K562 (cell line): ENCODE results near the gene TRMT112. TPM values are rescaled to one million over a fixed set of nuclear protein-coding genes. Genes with fewer than 3 reads are reported as not detected.
A peak's percentile ranks its signal among the peaks of the same experiment; 100 is the strongest.

Source experiments
- BRD9 ChIP-seq: fragments of 450-650 bp; IDR thresholded peaks from 2 replicates; pipeline ENCODE4 v1.6.1; 2018; ENCODE audit warnings: low read depth; ENCODE audit not compliant: partially characterized antibody
- CBX1 ChIP-seq: sonication (generic); IDR thresholded peaks from 2 replicates; pipeline ENCODE4 v1.6.1; 2016; ENCODE audit warnings: antibody characterized with exemption, low read depth, mild to moderate bottlenecking
- CHCHD3 ChIP-seq: fragments of 250-450 bp; sonication (Bioruptor Pico); IDR thresholded peaks from 2 replicates; pipeline ENCODE4 v2.1.2; 2022; ENCODE audit warnings: mild to moderate bottlenecking
- DNMT1 ChIP-seq: fragments of 450-650 bp; IDR thresholded peaks from 2 replicates; pipeline ENCODE4 v1.6.1; 2016; ENCODE audit warnings: antibody characterized with exemption, mild to moderate bottlenecking
- HCFC1 ChIP-seq: IDR thresholded peaks from 2 replicates; pipeline ENCODE4 v1.6.1; 2012; ENCODE audit warnings: low read depth, low read length, improper control_type of control experiment
- KDM5B ChIP-seq: fragments of 200-600 bp; sonication (generic); IDR thresholded peaks from 2 replicates; pipeline ENCODE4 v1.6.1; 2012; ENCODE audit warnings: low read depth, mild to moderate bottlenecking, moderate library complexity, low read length, control low read depth, inconsistent platforms; ENCODE audit not compliant: insufficient replicate concordance
- PCBP1 ChIP-seq: fragments of 200-400 bp; formaldehyde crosslinking; IDR thresholded peaks from 2 replicates; pipeline ENCODE4 v1.6.1; 2018; ENCODE audit warnings: mild to moderate bottlenecking, low read depth, low read length; ENCODE audit not compliant: poor library complexity, severe bottlenecking
- RBM34 ChIP-seq: fragments of 200-400 bp; formaldehyde crosslinking; IDR thresholded peaks from 2 replicates; pipeline ENCODE4 v1.6.1; 2018; ENCODE audit warnings: low read length, borderline replicate concordance; ENCODE audit not compliant: insufficient read depth
- SIN3B ChIP-seq: fragments of 450-650 bp; IDR thresholded peaks from 2 replicates; pipeline ENCODE4 v1.6.1; 2017; ENCODE audit warnings: low read depth, mild to moderate bottlenecking, moderate library complexity
- SMAD4 ChIP-seq: fragments of 250-450 bp; sonication (Bioruptor Pico); conservative IDR thresholded peaks from 2 replicates; pipeline ENCODE4 v1.8.0; 2021; ENCODE audit warnings: inconsistent platforms, mild to moderate bottlenecking, moderate library complexity
- STAT5B ChIP-seq: fragments of 250-450 bp; sonication (Bioruptor Pico); IDR thresholded peaks from 2 replicates; pipeline ENCODE4 v1.8.0; 2021; ENCODE audit warnings: mild to moderate bottlenecking, inconsistent platforms
- U2AF1 ChIP-seq: fragments of 200-400 bp; formaldehyde crosslinking; optimal IDR thresholded peaks from 2 replicates; pipeline ENCODE3; 2017; ENCODE audit warnings: mild to moderate bottlenecking, low read depth, low read length, moderate library complexity
- ZNF263 ChIP-seq: sonication (generic); formaldehyde crosslinking; IDR thresholded peaks from 2 replicates; pipeline ENCODE4 v1.8.0; 2022; ENCODE audit warnings: mild to moderate bottlenecking, missing genetic modification reagents, borderline replicate concordance
- ZSCAN29 ChIP-seq: fragments of 450-650 bp; IDR thresholded peaks from 2 replicates; pipeline ENCODE4 v1.6.1; 2017
- polyA plus RNA-seq, 8 experiments: library from polyadenylated mRNA; depleted of rRNA in 4 of 8; stranded (reverse) in 5 of 8; unstranded in 3 of 8; fragments of >200 nt; fragmentation: Nextera tagmentation in 2 of 8; fragmentation: Illumina TruSeq in 1 of 8; extraction: Ambion mirVana in 2 of 8; extraction: Trizol in 1 of 8; gene quantifications; 2 replicates each; pipeline versions ENCODE4 v1.2.1 to v1.2.3, GENCODE V29; 2011 to 2014; ENCODE audit warnings: inconsistent platforms in 1 of 8, missing spikeins in 1 of 8
- total RNA-seq, 7 experiments: library from RNA; depleted of rRNA in 6 of 7; stranded (reverse); fragments of >200 nt in 6 of 7; fragmentation: Illumina TruSeq in 2 of 7; extraction: Trizol in 2 of 7; gene quantifications; 2 replicates each; pipeline versions ENCODE4 v1.2.1 to v1.2.3, GENCODE V29; 2011 to 2021; ENCODE audit warnings: low replicate concordance in 1 of 7
- TF ChIP-seq, protein P1 (sequence below), 2 experiments: IDR thresholded peaks; 2 replicates each; pipeline ENCODE4 v1.6.1; 2012; ENCODE audit warnings: improper control_type of control experiment in 2 of 2, low read depth in 2 of 2, low read length in 2 of 2, borderline replicate concordance in 1 of 2
- TF ChIP-seq, protein P2 (sequence below): sonication (generic); formaldehyde crosslinking; IDR thresholded peaks from 2 replicates; pipeline ENCODE4 v1.8.1; 2022; ENCODE audit warnings: missing genetic modification reagents
- TF ChIP-seq, protein P3 (sequence below): fragments of 250-450 bp; sonication (Bioruptor Pico); IDR thresholded peaks from 2 replicates; pipeline ENCODE4 v1.4.0; 2020; ENCODE audit warnings: mild to moderate bottlenecking, moderate library complexity
- TF ChIP-seq, protein P4 (sequence below): sonication (generic); formaldehyde crosslinking; IDR thresholded peaks from 2 replicates; pipeline ENCODE4 v1.8.0; 2023; ENCODE audit warnings: mild to moderate bottlenecking, missing genetic modification reagents

The TRMT112 gene
- total and polyA plus RNA-seq, 9 of the 15 experiments (the other 6 are each of a cell fraction or from before 2014, with no cell fraction given) = 162 to 444 (median 300) TPM

DNA sequence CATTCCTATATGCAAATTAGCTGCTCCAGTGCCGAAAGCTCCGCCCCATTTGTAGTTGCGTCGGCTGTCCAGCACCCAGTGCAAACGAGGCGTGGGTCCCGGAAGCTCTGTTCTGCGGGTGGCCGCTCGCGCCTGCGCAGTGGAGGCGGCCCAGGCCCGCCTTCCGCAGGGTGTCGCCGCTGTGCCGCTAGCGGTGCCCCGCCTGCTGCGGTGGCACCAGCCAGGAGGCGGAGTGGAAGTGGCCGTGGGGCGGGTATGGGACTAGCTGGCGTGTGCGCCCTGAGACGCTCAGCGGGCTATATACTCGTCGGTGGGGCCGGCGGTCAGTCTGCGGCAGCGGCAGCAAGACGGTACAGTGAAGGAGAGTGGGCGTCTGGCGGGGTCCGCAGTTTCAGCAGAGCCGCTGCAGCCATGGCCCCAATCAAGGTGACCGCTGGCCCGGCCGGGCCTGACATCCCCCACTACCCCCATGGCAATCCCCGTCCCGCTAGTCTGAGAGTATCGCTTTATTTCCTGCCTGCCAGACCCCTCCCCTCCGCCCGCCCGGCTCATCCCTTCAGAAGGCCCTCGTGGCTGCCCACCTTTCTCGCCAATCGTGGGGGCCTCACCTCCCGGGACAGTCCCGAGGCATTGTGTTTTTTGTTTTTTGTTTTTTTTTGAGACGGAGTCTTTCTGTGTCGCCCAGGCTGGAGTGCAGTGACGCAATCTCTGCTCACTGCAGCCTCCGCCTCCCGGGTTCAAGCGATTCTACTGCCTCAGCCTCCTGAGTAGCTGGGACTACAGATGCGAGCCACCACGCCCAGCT is 804 bp upstream of the TRMT112 start, which contains the start of gene PRDX5 (continued):
- TF ChIP-seq, protein P1, sequence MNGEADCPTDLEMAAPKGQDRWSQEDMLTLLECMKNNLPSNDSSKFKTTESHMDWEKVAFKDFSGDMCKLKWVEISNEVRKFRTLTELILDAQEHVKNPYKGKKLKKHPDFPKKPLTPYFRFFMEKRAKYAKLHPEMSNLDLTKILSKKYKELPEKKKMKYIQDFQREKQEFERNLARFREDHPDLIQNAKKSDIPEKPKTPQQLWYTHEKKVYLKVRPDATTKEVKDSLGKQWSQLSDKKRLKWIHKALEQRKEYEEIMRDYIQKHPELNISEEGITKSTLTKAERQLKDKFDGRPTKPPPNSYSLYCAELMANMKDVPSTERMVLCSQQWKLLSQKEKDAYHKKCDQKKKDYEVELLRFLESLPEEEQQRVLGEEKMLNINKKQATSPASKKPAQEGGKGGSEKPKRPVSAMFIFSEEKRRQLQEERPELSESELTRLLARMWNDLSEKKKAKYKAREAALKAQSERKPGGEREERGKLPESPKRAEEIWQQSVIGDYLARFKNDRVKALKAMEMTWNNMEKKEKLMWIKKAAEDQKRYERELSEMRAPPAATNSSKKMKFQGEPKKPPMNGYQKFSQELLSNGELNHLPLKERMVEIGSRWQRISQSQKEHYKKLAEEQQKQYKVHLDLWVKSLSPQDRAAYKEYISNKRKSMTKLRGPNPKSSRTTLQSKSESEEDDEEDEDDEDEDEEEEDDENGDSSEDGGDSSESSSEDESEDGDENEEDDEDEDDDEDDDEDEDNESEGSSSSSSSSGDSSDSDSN (IDR thresholded peaks at IDR 0.05; ENCODE audit: borderline replicate concordance in 1 of 2, low read depth in 2 of 2, low read length in 2 of 2) = no peak
- TF ChIP-seq CBX1 (peak; percentile 90), U2AF1 (no peak), HCFC1 (peak; percentile 41), RBM34 (no peak), SIN3B (0 out of 2 replicates have a peak, but pooled peaks have one; percentile 40), CHCHD3 (CRISPR knock-in tag) (no peak), PCBP1 (no peak), STAT5B (CRISPR knock-in tag) (no peak), DNMT1 (no peak), ZSCAN29 (no peak), ZNF263 (CRISPR knock-in tag) (peak; percentile 40; the same call in 1 of the 2 replicates), BRD9 (peak; percentile 90), SMAD4 (peak; percentile 63; the same call in 1 of the 2 replicates), KDM5B (peak; percentile 61)
- TF ChIP-seq, protein P2, sequence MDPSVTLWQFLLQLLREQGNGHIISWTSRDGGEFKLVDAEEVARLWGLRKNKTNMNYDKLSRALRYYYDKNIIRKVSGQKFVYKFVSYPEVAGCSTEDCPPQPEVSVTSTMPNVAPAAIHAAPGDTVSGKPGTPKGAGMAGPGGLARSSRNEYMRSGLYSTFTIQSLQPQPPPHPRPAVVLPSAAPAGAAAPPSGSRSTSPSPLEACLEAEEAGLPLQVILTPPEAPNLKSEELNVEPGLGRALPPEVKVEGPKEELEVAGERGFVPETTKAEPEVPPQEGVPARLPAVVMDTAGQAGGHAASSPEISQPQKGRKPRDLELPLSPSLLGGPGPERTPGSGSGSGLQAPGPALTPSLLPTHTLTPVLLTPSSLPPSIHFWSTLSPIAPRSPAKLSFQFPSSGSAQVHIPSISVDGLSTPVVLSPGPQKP (CRISPR knock-in tag) = no peak
- TF ChIP-seq, protein P3, sequence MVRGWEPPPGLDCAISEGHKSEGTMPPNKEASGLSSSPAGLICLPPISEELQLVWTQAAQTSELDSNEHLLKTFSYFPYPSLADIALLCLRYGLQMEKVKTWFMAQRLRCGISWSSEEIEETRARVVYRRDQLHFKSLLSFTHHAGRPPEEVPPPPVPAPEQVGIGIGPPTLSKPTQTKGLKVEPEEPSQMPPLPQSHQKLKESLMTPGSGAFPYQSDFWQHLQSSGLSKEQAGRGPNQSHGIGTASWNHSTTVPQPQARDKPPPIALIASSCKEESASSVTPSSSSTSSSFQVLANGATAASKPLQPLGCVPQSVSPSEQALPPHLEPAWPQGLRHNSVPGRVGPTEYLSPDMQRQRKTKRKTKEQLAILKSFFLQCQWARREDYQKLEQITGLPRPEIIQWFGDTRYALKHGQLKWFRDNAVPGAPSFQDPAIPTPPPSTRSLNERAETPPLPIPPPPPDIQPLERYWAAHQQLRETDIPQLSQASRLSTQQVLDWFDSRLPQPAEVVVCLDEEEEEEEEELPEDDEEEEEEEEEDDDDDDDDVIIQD (CRISPR knock-in tag) = no peak
- TF ChIP-seq, protein P4, sequence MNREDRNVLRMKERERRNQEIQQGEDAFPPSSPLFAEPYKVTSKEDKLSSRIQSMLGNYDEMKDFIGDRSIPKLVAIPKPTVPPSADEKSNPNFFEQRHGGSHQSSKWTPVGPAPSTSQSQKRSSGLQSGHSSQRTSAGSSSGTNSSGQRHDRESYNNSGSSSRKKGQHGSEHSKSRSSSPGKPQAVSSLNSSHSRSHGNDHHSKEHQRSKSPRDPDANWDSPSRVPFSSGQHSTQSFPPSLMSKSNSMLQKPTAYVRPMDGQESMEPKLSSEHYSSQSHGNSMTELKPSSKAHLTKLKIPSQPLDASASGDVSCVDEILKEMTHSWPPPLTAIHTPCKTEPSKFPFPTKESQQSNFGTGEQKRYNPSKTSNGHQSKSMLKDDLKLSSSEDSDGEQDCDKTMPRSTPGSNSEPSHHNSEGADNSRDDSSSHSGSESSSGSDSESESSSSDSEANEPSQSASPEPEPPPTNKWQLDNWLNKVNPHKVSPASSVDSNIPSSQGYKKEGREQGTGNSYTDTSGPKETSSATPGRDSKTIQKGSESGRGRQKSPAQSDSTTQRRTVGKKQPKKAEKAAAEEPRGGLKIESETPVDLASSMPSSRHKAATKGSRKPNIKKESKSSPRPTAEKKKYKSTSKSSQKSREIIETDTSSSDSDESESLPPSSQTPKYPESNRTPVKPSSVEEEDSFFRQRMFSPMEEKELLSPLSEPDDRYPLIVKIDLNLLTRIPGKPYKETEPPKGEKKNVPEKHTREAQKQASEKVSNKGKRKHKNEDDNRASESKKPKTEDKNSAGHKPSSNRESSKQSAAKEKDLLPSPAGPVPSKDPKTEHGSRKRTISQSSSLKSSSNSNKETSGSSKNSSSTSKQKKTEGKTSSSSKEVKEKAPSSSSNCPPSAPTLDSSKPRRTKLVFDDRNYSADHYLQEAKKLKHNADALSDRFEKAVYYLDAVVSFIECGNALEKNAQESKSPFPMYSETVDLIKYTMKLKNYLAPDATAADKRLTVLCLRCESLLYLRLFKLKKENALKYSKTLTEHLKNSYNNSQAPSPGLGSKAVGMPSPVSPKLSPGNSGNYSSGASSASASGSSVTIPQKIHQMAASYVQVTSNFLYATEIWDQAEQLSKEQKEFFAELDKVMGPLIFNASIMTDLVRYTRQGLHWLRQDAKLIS = 0 out of 2 replicates have a peak, but pooled peaks have one; percentile 4
